Activated CD8-positive, alpha-beta memory T cell treated with anti-CD3 and anti-CD28 coated beads for 1 hour (primary cell): ENCODE results near the gene CARD19.
A peak's percentile ranks its signal among the peaks of the same experiment; 100 is the strongest.
"Not testable (repeated sequence)": the region's sequence is repeated elsewhere in the genome, so short reads cannot be mapped to it uniquely, and the experiment has no call there.

Experiments
- DNase-seq, 2 donors: peaks; one replicate each; pipeline ENCODE4 v3.0.0-alpha.2; 2020; ENCODE audit warnings: low read depth in 1 of 2; ENCODE audit errors: extremely low read depth in 1 of 2

CARD19 gene

DNA sequence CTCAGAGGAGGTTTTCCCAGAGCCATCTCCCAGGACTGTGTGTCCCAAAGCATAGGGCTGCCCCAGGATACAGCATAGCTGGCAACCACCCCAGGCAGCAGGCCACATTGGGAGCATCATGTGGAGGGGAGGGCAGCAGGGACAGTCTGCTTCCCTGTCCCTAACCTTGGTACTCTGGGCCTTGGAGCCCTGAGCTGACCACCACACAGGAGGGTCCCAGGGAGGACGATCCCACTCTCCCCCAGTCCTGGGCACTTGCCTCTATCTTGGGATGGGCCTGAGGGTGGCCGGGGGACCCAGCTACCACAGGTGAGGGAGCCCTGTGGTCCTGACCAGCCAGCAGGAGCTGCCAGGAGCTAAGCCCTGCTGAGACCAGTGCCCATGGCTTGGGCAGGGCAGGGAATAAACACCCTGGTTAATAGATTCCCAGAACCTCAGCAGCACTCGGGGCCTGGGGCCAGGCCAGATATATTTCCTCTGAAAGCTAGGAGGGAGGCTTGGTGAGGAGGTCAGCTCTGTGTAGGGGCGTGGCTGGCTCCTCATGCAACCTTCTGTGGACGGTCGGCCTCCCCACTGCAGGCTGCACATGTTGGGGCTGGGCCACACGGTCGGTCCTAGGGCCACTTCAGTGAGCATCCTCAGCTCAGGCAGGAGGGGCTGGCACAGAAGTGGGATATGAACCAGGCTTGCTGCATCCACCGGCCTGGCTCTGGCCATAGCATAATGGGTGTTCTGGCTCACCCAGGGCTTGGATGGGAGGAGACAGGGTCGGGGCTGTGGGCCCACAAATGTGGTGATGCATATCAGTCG lies 33.9 kb downstream of the CARD19 start:
- DNase-seq, result no peak

DNA sequence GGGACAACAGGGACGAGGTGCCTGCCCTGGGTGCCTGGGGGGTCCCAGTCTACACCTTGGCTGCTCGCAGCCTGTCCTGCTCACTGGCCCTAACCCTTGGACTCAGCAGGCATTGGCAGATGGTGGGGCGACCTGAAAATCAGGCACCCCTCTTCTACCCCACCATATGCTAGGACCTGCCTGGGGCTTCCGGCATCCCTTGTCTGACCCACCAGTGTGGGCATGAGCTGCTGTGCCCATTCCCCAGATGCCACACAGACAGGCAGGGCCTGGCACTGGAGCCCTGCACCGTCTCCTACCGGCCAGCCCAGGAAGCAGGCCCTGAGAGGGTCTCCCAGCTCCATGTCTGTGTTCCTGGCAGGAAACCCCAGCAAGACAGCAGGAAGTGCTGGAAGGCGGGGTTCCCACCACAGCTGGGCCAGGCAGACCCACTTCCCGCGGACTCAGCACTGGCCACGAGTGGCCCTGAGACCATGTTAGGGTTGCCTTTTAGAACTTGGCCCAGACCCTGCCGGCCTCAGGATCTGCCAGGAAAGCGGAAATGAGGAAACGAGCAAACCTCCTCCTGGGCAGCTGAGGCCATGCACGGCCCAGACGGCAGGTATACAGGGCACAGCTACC lies 35.0 kb downstream of the CARD19 start:
- no peak for DNase-seq

DNA sequence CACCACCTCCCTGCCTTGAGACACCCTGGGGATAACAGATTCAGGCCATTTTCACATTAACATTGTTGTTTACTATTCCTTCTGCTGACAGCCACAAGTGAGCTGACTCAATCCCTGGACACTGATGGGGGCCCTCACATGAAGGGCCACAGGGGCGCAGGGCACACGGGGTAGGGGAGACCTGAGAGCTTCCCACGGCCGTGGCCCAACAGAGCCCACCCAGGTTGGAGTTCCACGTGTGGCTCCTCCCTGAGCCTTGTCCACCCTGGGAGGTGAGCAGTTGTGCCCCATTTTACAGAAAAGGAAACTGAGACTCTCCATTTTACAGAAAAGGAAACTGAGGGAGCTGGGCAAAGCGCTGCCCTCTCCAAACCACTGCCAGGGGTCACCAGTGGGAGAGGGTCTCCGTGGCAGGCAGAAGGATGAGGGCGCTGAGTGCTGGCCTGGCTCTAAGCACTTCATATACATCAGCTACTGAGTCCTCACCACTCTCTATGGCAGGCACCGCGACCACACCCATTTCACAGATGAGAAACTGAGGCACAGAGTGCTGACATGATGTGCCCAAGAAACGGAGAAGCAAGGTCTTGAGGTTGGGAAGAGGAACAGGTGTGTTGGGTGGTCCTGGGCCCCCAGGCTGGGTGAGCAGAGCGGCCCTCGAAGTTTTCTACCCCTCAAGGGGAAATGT lies 35.7 kb downstream of the CARD19 start:
- no peak for DNase-seq

DNA sequence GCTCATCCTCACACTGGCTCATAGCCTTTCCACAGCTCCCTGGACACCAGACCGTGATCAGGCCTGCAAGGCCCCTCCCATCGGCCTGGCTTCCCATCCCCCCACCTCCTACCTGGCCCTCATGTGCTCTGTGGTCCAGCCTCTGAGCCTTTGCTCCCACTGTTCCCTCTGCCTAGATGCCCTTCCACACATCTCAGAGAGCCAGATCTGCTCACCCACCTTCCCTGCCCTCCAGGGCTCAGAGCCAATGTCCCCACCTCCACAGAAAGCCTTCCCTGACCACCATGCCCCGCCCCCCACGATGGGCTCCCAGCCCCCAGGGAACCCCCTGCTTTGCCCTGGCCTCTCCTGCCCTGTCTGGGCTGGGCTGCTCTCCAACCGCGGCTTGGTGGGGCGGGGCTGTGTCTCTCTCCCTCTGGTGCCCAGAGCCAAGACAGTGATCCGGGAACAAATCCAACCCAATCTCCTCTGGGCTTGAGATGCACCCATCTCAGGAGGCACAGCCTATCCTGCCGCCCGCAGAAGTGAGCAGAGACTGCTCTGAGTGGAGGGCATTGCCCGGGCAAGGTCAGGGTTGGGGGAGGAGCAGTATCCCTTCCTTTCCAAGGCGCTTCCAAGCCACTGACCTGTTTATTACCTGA lies 36.4 kb downstream of the CARD19 start:
- DNase-seq, result no peak

DNA sequence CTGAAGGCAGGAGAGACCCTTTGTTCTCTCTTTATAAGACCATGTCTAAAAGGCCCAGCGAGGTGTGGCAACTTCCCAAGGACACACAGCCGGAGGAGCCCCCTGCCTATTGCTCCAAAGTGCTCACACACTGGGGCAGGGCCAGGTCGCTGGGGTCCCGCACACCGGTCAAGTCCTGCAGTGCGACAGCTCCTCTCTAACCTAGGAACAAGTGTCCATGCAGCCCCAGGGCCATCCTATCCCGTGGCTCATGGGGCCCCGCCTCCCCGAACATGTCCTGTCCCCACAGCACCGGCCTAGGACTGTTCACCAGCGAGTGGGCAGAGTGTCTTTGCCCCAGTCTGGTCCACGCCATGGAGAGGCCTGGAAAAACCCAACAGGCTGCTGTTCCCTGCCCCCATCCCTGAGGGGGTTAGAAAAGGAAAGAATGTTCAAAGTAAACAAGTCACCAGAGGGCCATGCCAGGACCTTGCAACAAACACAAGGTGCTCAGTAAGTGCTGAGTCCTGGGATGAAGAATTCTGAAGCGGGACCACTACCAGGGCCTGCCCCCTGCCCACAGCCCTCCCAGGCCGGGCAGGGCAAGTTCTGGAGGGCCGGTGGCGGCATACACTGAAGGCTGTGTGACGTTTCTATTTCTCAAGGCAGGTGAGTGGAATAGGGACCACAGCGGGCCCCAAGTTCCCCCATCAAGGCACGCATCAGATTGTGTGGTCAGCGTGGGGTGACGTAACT lies 37.1 kb downstream of the CARD19 start:
- peak in 1 of 2 donors; percentile 22 for DNase-seq

DNA sequence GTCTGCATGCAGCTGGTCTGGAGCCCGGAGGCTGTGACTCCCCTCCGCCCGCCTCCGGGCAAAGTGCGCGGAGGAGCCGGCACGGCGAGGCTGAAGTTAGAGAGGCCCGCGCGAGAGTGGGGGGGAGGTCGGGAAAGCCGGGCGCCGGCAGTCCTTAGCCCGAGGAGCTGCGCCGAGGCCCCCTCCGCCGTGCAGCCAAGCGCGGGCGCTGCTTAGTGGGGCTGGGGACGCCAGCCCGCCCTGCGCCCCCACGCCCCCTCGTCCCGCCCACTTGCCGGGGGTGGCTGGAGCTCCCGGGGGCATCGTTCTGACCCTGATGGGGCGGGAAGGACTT lies 37.6 kb downstream of the CARD19 start:
- peak in 1 of 2 donors; percentile 28 for DNase-seq

DNA sequence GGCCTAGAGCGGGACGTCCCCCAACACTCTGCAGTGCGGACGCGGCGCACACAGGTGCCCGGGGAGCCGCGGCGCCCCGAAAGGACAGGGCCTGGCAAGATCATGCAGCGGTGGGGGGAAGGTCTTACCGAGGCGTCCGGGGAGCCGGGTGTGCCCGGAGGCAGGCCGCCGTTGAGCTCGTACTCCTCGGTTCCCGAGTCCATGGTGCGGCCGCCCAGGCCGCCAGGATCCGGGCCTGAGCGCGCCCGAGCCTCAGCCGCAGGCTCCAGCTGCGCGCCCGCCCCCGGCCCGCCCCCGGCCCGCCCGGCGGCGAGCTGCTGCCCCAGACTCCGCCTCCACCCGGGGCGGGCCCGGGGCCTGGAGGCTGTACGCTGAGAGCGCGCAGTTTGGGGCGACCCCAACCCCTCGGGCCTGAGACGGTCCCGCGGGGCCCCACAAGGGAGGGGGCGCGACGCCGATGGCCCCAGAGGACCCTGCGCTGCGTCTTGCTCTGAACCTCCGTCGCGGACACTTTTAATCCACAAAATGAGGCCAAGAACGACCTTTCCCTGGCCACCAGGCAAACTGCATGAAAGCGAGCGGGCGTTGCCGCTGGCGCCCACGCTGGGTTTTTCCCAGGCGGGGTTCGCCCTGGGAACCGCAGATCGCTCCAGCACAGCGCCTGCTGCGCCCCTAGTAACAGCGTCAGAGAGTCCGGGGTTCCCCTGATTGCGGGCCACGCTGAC lies 38.2 kb downstream of the CARD19 start, which contains the start of gene NINJ1:
Gene NINJ1, minus strand, starts transcription at position 237 of the 725 bp plus-strand sequence. Its CDS starts 34 bp downstream, at position 203.
- DNase-seq, result peak; percentile 63 to 64

DNA sequence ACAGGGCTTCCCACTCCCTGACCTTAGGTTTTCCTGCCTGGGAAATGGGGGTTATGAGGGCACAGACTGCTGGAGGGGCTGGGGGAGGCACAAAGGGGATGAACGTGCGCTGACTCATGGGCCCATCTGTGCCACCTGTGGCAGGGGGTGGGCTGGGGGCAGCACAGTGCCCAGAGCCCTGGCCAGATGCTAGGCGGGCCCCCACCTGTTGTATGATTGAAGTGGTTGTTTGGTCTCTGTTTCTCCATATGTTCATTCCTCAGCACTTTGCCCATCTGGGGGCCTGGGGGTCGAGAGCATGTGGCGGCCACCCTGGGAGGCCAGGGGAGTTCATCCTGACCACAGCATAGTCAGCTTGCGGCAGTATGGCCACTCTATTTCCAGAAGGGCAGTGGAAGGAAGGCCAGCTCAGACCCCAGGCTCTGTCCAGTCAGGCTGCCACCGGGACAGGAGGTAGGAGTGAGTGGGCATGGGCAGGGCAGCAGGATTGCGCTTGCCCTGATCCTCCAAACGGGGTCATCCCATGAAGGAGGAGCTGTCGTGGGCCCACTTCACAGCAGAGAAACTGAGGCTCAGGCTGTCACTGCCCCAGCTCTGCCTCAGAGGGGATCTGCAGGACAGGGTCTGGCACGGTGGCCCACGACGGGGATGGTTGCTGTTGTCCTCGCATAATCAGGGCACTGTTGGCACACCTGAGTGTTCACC lies 38.9 kb downstream of the CARD19 start:
- no peak for DNase-seq

DNA sequence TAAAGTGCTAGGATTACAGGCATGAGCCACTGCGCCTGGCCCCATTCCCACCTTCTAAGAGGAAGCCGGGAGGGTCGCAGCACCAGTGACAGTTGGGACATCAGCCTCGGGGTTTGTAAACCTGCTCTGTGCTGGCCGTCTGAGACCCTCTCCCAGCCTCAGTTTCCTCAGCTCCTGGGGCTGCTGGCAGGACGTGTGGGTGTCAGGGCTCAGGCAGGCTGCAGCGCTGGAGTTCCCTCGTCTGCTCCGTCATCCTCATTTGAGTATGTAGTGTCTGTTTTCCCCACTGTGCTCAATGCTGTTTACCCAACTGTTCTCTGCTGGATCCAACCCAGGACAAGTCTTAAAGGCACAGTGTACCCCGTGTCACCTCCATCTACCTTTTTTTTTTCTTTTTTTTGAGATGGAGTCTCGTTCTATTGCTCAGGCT lies 40.0 kb downstream of the CARD19 start:
- DNase-seq, result no peak

DNA sequence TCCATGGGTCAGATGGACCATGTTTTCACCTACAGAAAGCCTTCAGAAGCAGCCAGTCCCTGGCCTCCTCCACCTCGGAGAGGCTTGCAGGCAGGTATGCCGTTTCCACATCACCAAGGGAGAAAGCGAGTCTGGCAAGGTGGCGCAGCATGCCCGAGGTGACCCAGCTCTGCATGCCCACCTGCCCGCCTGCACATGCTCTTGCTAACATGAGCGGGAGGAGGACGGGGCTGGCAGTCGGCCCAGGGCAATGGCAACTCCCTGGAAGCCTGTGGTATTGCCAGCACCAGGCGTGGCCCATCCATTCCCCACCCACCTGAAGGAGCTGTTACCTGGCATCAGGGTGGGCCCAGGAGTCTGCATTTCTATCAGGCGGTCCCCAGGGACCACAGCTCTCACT lies 41.3 kb downstream of the CARD19 start:
- DNase-seq, result no peak

DNA sequence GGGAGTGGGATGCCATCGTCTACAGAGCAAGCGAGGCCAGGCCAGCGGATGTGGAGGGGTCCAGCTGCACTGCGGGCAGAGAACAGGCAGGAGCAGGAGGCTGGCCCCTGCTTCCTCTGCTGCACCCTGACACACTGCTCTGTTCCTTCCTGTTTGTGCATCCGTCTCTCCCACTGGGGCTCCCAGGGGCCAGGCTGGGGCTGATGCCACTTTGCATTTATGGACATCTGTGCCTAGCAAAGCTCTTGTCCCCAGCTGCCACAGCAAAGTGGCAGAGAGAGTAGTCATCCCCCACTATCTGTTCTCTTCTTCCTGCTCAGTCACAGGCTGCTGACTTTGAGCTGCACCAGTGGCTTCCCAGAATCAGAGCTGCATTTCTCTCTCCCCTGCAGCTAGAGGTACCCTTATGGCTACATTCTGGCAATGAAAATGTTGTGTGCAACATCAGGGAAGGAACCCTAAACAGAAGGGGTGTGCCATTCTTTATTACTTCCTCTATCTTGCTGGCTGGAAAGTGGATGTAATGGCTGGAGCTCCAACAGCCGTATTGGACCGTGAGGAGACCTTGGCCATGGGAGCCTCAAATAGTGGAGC lies 42.3 kb downstream of the CARD19 start:
- DNase-seq, result no peak

DNA sequence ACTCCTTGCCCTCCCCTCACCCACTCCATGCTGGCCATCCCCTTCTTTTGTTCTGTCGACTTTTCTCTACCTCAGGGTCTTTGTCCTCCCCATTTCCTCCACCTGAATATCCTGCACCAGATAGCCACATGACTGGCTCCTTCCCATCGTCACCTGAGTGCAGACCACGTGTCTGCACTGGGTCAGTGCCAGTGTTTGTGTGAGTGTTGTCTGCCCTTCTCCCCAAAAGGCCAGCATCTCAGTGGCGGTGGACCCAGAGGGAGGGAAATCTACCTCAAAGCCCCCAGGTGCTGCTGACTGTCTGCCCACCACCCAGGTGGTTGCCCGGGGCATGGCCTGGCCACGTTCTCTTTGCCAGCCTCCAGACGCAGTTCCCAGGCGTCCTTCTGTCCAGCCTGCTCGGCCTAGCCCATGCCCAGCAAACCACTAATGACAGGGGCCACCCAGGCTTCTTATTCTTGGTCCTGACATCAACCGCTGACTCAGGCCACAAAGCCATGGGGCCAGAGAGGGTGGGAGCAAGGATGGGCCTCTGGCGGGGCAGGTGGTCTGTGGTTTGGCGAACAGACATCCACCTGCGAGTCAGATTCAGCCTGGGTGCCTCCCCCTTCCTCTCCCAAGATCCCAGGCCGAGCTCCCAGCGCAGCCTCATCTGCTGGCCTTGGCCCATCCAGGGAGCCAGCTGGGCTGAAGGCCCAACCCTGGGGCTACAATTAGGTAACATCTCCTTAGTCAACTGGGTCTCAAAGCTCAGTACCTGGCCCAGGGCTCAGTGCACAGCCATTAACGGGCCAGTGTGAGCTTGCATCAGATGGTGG lies 43.6 kb downstream of the CARD19 start:
- no peak for DNase-seq

DNA sequence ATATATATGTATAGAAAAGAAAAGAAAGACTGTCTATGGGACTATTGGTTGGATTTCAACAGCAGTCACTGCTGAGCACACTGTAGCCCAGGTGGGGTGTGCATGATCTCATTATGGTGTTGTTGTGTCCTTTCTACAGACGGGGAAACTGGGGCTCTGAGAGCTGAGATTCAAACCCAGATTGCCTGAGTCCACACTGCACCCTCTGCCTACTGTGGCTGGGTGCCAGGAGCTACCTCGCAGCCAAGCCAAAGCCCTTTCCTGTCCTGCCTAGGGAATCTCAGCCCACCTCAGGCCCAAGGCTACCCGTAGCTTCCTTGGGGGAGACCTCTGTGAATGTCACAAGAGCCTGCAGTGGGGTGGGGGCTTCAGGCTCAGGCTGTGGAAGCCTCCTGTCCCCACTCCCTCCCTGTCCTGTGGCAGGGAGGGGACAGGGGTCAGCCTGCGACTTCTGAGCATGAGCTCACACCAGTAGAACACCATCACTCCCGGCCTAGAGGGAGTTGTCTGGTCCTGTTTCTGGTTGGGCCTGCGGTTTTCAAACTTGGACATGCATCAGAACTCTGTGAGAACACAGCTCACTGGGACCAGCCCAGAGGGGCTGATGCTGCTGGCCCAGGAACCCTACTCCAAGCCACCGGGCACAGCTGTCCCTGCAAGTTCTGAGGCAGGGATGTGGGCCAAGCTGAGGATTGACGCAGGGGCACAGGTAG lies 45.9 kb downstream of the CARD19 start:
- no peak for DNase-seq

DNA sequence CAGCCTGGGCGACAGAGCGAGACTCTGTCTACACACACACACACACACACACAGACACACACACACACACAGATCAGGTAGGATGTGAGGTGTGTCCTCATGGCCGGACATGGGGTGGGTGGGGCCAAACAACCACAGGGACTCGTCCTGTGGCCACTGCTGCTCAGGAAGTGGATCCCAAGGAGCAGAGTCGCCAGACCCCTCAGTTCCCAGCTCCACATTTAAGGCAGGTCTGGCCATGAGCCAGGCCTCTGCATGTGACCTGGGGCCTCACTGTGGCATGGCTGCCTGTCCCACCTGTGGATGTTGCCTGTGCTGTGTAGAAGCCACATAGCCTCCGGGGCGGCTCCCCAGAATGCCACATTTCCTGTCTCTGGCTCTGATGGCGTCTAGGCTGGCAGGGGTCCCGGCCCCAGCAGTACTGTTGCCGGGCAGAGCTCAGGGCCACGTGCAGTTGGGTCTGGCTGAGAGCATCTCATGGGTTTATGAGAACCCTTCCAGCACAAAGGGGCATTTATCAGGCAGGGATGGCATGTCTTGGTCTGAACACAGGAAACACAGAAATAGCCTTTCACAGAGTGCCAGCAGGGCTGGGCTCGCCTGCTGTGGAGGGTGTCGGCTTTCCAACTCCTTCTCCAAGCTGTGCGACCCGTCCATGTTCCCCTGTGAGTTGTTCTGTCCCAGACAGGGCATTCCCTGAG lies 48.0 kb downstream of the CARD19 start:
- DNase-seq, result peak; percentile 23 to 31

DNA sequence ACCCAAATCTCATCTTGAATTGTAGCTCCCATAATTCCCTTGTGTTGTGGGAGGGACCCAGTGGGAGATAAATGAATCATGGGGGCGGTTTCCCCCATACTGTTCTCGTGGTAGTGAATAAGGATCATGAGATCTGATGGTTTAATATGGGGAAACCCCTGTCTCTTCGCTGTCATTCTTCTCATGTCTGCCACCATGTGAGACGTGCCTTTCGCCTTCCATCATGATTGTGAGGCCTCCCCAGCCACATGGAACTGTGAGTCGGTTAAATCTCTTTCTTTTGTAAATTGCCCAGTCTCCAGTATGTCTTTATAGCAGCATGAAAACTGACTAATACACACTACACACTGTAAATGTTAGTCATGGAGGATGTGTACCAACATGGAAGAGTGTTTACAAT lies 50.7 kb downstream of the CARD19 start:
- not testable (repeated sequence) for DNase-seq

DNA sequence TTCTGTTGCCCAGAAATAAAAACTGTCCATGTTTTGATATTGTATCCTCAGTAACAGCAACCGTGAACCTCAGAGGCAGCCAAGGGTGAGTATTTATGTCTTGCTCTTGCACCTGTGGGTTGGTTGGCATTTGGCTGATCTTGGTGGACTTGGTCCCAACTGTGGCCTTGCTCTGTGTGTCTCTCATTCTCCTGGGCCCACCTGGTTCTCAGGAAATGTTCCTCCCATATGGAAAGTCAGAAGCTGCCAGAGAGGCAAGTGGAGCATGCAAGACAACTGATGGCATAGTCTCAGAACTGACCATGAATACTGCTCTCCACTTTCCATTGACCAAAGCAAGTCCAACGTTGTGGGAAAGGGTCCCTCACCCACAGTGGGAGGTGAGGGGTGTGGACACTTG lies 51.6 kb downstream of the CARD19 start:
- no peak for DNase-seq

DNA sequence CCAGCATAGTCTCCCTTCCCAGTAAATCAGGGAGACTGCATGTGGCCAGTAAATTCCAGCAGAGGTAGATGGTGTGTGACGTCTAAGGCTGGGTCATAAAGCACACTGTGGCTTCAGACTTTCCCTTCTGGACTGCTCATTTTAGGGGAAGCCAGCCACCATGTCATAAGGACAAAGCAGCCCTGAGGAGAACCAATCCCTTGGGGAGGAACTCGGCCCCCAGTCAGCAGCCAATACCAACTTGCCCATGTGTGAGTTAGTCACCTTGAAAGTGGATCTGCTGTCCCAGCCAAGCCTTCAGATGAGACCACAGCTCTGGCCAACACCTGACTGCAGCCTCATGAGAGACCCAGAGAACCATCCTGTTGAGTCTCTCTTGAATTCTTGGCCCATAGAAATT lies 52.7 kb downstream of the CARD19 start:
- no peak for DNase-seq
